GM19238 (cell line): ENCODE data around the gene GPR173.
A peak's percentile ranks its signal among the peaks of the same experiment; 100 is the strongest.

Experiments
- DNase-seq: peaks from one replicate; pipeline ENCODE4 v3.0.0; 2011; ENCODE audit warnings: low spot score; ENCODE audit not compliant: insufficient read length

The GPR173 gene

DNA sequence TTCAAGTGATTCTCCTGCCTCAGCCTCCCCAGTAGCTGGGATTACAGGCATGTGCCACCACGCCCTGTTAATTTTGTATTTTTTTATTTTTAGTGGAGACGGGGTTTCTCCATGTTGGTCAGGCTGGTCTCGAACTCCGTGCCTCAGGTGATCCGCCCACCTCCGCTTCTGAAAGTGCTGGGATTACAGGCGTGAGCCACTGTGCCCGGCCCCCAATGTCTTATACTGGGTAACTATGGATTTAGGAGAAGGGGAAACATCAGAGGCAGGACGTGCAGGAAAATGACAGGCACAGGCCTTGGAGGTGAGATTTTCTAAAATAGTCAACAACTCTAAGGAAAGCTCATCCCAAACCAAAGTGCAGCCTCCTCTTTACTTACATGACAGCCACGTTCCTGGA, 22.5 kb downstream of the GPR173 start:
- no peak for DNase-seq

GRCh38 chrX:53071604-53072417, 23.2 kb downstream of the GPR173 start:
- peak; percentile 53 for DNase-seq

DNA sequence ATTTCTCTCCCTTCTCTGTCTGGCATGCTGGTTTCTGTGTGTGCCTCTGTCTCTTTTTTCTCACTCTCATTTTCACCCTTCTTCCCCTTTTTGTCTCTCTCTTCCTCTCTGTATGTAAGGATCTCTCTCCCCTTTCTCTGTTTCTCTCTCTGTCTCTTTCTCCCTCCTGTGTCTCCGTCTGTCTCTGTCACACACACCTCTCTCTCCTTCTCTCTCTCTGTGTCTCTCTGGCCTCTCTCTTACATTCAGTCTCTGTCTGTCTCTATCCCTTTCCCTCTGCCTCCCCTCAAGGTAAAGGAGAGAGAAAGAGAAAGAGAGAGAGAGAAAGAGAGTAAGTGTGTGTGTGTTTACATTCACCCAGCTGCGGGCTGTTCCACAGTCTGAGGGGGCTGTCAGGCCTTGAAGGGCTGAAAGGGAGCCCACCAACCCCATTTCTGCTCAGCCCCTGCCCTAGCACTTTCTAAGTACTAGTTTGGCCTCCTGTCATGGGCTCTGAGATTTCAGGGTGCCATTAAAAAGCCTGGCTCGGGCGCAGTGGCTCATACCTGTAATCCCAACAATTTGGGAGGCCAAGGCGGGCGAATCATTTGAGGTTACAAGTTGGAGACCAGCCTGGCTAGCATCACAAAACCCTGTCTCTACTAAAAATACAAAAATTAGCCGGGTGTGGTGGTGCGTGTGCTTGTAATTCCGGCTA, 24.0 kb downstream of the GPR173 start:
- DNase-seq: no peak

DNA sequence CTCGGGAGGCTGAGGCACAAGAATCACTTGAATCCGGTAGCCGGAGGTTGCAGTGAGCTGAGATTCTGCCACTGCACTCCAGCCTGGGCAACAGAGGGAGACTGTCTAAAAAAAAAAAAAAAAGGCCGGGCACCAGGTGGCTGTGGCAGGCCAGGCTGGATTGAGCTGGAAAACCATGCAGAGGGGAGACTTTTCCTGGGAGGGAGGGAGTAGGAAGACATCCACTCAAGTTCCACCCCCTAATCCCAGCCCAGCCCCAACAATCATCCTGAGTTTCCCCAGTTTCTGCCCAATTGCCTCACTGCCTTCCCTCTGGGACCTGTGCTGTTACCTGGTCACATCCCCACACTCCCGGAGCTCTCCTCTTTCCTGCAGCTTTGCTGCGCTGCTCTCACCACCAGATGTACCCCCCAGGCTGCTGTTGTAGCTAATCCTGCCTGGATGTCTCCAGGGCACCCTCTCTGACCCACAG, 24.6 kb downstream of the GPR173 start:
- no peak for DNase-seq

GRCh38 chrX:53075011-53075410, 26.4 kb downstream of the GPR173 start:
- DNase-seq: no peak

DNA sequence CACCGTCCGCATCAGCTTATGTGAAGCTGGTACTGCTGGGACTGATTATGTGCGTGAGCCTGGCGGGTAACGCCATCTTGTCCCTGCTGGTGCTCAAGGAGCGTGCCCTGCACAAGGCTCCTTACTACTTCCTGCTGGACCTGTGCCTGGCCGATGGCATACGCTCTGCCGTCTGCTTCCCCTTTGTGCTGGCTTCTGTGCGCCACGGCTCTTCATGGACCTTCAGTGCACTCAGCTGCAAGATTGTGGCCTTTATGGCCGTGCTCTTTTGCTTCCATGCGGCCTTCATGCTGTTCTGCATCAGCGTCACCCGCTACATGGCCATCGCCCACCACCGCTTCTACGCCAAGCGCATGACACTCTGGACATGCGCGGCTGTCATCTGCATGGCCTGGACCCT, 28.1 kb downstream of the GPR173 start:
- no peak for DNase-seq

DNA sequence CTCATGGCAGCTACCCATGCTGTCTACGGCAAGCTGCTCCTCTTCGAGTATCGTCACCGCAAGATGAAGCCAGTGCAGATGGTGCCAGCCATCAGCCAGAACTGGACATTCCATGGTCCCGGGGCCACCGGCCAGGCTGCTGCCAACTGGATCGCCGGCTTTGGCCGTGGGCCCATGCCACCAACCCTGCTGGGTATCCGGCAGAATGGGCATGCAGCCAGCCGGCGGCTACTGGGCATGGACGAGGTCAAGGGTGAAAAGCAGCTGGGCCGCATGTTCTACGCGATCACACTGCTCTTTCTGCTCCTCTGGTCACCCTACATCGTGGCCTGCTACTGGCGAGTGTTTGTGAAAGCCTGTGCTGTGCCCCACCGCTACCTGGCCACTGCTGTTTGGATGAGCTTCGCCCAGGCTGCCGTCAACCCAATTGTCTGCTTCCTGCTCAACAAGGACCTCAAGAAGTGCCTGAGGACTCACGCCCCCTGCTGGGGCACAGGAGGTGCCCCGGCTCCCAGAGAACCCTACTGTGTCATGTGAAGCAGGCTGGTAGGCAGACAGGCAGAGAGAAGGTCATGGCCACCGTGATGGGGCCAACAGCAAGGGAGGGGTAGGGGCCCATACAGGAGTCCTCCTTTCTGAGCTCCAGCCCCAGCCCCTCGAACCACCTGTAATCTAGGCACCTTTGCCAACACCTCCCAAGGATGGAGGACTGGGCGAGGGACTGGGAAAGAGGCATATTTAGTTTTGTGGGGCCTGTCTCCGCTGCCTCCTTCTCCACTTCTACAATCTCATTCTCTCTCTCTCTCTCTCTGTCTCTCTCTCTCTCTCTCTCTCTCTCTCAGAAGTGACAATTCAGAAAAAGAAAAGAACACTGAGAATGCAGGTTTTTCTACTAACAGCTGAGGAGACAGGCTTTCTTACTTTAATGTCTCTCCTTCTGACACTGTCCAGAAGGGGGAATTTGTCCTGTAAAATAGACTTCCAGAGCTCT, 28.9 kb downstream of the GPR173 start:
- no peak for DNase-seq

DNA sequence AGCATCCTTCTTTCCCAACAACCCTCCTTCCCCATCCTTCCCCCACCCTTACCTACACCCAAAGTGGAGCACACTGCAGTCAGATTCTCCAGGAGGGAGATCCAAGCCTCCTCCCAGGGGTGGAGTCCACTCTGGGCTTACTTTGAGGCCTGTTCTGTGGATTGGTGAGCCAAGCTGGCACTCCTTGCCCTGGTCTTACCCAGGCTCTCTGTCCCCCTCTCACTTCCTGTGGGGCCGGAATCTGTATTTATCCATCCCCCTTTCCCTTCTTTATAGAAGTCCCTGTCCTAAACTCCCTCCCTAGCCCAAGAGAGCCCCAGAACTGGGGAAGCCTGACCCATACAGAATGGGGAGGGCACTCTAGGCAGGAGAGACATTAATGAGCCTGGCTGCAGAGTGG, 30.4 kb downstream of the GPR173 start:
- no peak for DNase-seq

GRCh38 chrX:53080628-53081580, 32.3 kb downstream of the GPR173 start:
- no peak for DNase-seq

GRCh38 chrX:53081925-53082772, 33.6 kb downstream of the GPR173 start, which contains the start of gene TSPYL2:
TSPYL2 (plus strand) TSS chrX:53082367; CDS start chrX:53082499, 132 bp downstream.
- peak; percentile 76 for DNase-seq

DNA sequence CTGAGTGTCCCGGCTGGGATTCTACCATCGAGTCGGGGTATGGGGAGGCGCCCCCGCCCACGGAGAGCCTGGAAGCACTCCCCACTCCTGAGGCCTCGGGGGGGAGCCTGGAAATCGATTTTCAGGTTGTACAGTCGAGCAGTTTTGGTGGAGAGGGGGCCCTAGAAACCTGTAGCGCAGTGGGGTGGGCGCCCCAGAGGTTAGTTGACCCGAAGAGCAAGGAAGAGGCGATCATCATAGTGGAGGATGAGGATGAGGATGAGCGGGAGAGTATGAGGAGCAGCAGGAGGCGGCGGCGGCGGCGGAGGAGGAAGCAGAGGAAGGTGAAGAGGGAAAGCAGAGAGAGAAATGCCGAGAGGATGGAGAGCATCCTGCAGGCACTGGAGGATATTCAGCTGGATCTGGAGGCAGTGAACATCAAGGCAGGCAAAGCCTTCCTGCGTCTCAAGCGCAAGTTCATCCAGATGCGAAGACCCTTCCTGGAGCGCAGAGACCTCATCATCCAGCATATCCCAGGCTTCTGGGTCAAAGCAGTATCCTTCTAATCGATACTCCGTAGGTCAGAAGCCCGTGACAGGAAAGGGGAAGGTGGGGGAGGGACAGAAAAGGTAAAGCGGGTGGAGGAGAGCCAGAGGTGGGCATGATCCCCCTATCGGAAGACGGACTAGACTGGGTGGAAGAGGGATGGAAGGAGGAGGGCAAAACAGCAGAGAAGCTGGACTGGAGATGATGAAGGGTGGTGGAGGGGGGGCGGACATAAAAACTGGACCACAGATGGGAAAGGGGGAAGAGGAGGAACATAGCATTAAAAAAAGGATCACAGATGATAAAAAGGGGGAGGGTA, 34.4 kb downstream of the GPR173 start:
- DNase-seq: no peak

GRCh38 chrX:53084043-53084570, 35.5 kb downstream of the GPR173 start:
- DNase-seq: no peak

GRCh38 chrX:53084863-53085262, 36.3 kb downstream of the GPR173 start:
- DNase-seq: no peak

- no peak for DNase-seq
Measured at GRCh38 chrX:53085661-53086229, 37.2 kb downstream of the GPR173 start.

GRCh38 chrX:53086464-53086863, 37.9 kb downstream of the GPR173 start:
- DNase-seq: no peak

- DNase-seq: no peak
Measured at GRCh38 chrX:53087388-53087831, 38.8 kb downstream of the GPR173 start.

DNA sequence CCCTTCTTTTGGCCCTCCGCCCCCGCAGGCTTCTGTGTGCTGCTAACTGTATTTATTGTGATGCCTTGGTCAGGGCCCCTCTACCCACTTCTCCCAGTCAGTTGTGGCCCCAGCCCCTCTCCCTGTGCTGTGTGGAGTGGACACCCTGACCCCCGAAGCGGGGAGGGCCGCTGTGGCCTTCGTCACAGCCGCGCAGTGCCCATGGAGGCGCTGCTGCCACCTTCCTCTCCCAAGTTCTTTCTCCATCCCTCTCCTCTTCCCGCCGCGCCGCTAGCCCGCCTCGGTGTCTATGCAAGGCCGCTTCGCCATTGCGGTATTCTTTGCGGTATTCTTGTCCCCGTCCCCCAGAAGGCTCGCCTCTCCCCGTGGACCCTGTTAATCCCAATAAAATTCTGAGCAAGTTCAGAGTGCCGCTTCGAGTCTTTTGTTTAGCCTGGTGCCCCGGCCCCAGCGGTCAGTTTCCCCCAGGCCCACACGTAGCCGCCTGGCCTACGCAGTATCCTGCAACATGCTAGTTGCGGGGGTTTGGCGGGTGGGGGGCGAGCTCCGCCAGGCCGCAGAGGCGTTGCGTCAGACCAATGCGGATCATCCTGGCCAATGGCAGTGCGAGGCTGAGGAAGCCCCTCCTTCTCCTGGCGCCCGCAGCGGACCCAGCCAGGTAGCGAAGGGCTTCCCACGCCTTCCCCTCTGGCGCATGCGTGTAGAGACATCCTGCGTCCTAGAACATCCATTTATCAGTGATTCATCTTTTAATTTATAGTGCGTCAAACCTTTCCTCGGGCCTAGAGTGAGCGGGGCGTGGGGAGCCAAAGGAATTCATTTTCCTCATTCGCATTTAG, 39.8 kb downstream of the GPR173 start:
- DNase-seq: peak; percentile 56
